ENCODE results near the gene GNL1. TPM values are rescaled to one million over a fixed set of nuclear protein-coding genes. Genes with fewer than 3 reads are reported as not detected.
A peak's percentile ranks its signal among the peaks of the same experiment; 100 is the strongest.

Gene GNL1
- total and polyA plus RNA-seq, 2 donors (not counting 3 experiments of a cell fraction or from before 2014, with no cell fraction given) = 58.4 to 87.3 TPM

- no peak for FAIRE-seq
- H3K4me1 ChIP-seq (ENCODE audit: control insufficient read depth, extremely low read depth, insufficient read depth, low read length) = peaks cover 16% of the 10 kb centered on the region
- H3K27ac ChIP-seq (ENCODE audit: insufficient read depth, low read depth, low read length) = no peak overlapping the region
- BruUV-seq (replicated peaks) = no TSS peak
- CTCF ChIA-PET = interaction anchor here (1.2 to 2.8 kb wide), 8 partner anchors 10 to 34 kb away, joined by 3 to 12 read pairs (median 8); no protein-coding TSS in a partner anchor
- POLR2A ChIA-PET = no interaction called here
- intact Hi-C loops (cut with micrococcal nuclease) (no loop called here), dilution Hi-C loops (cut with MboI; ENCODE audit: extremely low pct_ligation_motif_present, low sequenced_read_pairs) (no loop called here)
- no peaks in the 10 kb centered on the region for H3K27me3 ChIP-seq (ENCODE audit: control insufficient read depth in 2 of 2, insufficient read depth in 2 of 2, low read length in 2 of 2)
- H3K4me2 ChIP-seq (ENCODE audit: insufficient read depth, low read length) = no peak overlapping the region
- no peaks in the 10 kb centered on the region for H4K20me1 ChIP-seq (replicated peaks; ENCODE audit: control insufficient read depth, extremely low read depth, insufficient read depth, low read length)
- no peak overlapping the region for H3K9ac ChIP-seq (replicated peaks; ENCODE audit: extremely low read depth, insufficient read depth, low read length)
- H3K9me1 ChIP-seq (replicated peaks; ENCODE audit: control insufficient read depth, extremely low read depth, insufficient read depth, low read length) = no peaks in the 10 kb centered on the region
- no peaks in the 10 kb centered on the region for H3K9me3 ChIP-seq (replicated peaks; ENCODE audit: control insufficient read depth, insufficient read depth, low read length)
- H3K36me3 ChIP-seq (ENCODE audit: control insufficient read depth in 2 of 2, extremely low read depth in 1 of 2, insufficient read depth in 2 of 2, low read length in 2 of 2) = no peaks in the 10 kb centered on the region
- H3K79me2 ChIP-seq (ENCODE audit: control insufficient read depth, insufficient read depth, low read length) = no peaks in the 10 kb centered on the region
- TF ChIP-seq JUN (IDR thresholded peaks at IDR 0.05; ENCODE audit: borderline replicate concordance, insufficient read depth, insufficient read length, low read depth) (no peak), MAX (IDR thresholded peaks at IDR 0.05; ENCODE audit: insufficient read depth, insufficient read length) (no peak), MYC (IDR thresholded peaks at IDR 0.05; ENCODE audit: low read depth, low read length) (no peak), POLR2A (IDR thresholded peaks at IDR 0.05; ENCODE audit: low read depth, low read length) (no peak), POLR2AphosphoS5 (IDR thresholded peaks at IDR 0.05; ENCODE audit: insufficient read depth, low read depth, low read length) (no peak), EZH2 (IDR thresholded peaks at IDR 0.05; ENCODE audit: borderline replicate concordance, low read depth, low read length, severe bottlenecking) (no peak), GATA2 (IDR thresholded peaks at IDR 0.05; ENCODE audit: insufficient read depth, insufficient read length, low read depth, low read length) (no peak), FOS (IDR thresholded peaks at IDR 0.05; ENCODE audit: borderline replicate concordance, insufficient read depth, low read length) (no peak)
- TF ChIP-seq, protein P1, sequence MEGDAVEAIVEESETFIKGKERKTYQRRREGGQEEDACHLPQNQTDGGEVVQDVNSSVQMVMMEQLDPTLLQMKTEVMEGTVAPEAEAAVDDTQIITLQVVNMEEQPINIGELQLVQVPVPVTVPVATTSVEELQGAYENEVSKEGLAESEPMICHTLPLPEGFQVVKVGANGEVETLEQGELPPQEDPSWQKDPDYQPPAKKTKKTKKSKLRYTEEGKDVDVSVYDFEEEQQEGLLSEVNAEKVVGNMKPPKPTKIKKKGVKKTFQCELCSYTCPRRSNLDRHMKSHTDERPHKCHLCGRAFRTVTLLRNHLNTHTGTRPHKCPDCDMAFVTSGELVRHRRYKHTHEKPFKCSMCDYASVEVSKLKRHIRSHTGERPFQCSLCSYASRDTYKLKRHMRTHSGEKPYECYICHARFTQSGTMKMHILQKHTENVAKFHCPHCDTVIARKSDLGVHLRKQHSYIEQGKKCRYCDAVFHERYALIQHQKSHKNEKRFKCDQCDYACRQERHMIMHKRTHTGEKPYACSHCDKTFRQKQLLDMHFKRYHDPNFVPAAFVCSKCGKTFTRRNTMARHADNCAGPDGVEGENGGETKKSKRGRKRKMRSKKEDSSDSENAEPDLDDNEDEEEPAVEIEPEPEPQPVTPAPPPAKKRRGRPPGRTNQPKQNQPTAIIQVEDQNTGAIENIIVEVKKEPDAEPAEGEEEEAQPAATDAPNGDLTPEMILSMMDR (IDR thresholded peaks at IDR 0.05; ENCODE audit: extremely low read depth in 1 of 2, insufficient read depth in 1 of 2, low read depth in 1 of 2, low read length in 2 of 2) = no peak
- H2AFZ ChIP-seq (ENCODE audit: low read depth, low read length) = peak overlapping the region; percentile 83
- H3K4me3 ChIP-seq (replicated peaks in 1 of 3; ENCODE audit: insufficient read depth in 1 of 3, low read depth in 1 of 3, low read length in 3 of 3) = no peak overlapping the region
- no peak for DNase-seq (ENCODE audit: low read depth, low spot score)
Observed at GRCh38 chr6:30511169-30511546, 45.1 kb downstream of the GNL1 start.
